HK-2 (cell line): Measurements from ENCODE around the gene COPA.
A peak's percentile ranks its signal among the peaks of the same experiment; 100 is the strongest.
"Not testable (repeated sequence)": the region's sequence is repeated elsewhere in the genome, so short reads cannot be mapped to it uniquely, and the experiment has no call there.

Experiments used
- DNase-seq: peaks from one replicate; pipeline ENCODE4 v3.0.0-alpha.2; 2018; ENCODE audit not compliant: unreplicated experiment

COPA gene

DNA sequence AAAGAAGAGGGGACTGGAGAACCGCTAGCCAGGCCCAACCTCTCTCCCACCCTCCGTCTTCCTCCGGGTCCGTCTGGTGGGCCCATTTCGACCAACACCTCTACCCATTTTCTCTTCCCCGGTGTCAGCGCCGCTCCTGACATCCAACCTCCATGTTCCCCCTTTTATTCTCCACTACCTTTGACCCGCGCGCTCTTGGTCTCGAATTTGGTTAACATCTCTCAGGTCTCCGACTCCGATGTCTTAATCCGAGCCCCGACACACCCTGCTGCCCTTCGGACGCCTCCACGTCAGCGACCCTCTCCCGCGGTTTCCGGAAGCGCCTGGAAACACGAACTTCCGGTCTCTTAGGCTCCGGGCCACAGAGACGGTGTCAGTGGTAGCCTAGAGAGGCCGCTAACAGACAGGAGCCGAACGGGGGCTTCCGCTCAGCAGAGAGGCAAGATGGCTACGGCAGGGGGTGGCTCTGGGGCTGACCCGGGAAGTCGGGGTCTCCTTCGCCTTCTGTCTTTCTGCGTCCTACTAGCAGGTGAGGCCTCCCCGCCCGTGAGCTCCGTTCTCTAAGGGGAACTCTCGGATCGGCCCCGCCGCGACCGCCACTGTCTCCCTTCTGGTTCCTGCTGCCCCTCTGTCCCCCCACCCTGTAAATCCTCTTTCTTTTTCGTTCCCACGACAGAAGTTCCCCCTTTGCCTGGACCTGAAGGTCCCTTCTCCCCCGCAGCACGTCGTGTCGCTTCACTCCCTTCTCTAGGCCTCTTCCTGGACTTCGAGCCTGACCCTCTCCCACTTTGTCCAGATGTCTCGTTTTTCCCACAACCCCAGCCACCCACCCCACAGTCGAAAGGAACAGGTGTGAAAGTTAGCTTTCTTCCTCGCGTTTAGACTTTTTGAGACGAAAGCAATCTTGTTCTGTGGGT is at the start of gene COPA, which contains the start of gene NCSTN:
COPA (minus strand) TSS at position 298 of the 917 bp plus-strand sequence; CDS start at position 218, 80 bp downstream.
NCSTN (plus strand) TSS at position 431 of the 917 bp plus-strand sequence; CDS start at position 445, 14 bp downstream.
- peak; percentile 91 for DNase-seq

DNA sequence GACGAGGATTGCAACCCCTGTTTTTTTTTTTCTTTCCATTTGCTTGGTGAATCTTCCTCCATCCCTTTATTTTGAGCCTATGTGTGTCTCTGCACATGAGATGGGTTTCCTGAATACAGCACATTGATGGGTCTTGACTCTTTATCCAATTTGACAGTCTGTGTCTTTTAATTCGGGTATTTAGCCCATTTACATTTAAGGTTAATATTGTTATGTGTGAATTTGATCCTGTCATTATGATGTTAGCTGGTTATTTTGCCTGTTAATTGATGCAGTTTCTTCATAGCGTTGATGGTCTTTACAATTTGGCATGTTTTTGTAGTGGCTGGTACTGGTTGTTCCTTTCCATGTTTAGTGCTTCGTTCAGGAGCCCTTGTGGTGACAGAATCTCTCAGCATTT is 45.4 kb upstream of the COPA start:
- DNase-seq, result not testable (repeated sequence)

DNA sequence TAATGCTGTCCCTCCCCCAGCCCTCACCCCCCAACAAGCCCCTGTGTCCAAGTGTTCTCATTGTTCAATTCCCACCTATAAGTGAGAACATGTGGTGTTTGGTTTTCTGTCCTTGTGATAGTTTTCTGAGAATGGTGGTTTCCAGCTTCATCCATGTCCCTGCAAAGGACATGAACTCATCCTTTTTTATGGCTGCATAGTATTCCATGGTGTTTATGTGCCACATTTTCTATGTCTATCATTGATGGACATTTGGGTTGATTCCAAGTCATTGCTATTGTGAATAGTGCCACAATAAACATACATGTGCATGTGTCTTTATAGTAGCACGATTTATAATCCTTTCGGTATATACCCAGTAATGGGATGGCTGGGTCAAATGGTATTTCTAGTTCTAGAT is 41.8 kb upstream of the COPA start:
- DNase-seq, result not testable (repeated sequence)

DNA sequence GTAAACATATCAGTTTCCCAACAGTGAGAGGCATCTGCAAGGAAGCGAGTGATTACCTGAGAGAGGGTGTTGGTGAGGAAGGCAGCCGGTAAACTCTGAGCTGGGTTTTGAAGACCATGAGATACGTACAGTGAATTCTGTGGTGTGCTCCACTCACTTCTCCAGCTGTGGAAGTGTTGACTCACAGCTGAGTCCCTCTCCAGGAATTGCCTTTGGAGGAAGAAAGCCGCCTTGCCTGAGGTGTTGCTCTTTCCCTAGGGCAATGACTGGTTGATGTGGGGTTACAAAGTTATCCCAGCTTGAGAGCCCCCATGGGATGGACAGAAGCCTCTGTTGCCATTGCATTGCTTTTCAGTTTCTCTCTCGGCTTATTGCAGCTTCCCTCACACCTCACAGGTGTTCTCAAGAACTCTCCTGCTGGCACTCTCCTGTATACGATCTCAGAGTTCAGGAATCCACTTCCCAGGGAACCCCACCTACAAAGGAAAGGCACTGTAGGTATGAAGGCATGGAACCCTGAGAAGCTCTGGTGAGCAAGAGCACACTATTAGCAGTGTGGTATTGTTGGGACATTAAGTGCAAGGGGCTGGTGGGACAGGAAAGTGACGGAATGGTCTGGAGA is 34.6 kb upstream of the COPA start:
- DNase-seq, result no peak

DNA sequence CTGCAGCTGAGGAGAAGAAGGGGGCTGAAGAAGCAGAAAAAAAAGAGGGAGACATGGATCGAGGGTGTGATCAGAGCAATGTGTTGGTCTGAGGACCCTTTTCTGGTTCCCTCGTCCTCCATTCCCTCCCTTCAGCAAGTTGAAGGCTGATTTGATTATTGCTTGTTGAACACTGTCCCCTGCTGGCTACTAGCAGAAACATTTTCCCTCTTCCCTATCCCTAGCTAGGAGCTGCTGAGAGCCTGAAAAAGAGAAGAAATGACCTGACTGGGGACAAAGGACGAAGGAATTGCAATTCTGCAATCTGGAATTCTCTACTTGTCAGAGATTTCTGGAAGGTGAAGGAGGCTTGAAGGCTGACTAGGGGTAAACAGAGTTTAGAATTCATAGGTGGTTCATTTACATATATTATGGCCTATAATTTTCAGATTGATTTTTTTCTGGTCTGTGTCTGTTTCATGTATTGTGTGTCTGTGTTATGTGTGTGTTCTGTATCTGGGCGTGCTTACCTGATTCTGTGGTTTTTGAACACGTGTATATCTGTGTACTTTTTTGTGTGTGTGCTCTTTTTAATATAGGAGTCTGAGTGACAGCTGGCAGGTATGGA is 33.6 kb upstream of the COPA start:
- peak; percentile 17 for DNase-seq

DNA sequence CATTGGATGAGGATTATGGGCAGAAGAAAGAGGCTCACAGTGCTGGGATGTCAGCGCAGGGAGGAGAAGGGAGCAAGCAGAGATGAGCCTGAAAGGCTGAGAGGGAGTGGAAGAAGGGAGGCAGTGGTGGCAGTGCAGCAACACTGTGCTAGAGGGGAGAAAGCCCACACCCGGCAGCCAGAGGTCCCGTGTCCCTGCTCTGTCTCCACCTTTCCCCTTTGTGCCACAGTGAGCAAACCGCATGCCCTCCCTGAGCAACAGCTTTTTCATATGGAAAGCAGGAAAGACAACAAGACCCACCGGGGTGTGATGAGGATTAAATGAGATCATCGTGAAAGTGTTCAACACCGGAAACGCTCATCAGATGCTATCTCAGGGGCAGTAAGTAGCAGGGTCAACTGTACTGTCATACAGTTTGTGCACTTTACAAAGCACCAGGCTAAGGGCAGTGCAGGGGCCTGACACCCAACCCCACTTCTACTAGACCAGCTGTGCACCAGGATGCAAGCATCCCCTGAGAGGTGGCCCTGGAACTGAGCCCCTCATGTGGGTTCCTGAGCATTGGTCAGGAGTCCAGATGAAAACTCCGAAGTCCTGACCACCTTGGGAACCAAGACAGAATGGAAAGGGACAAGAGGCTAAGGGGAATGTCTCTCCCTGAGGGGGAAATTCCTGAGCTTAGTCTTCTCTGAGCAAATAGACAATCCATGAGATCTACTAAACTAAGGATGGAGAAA is 32.9 kb upstream of the COPA start:
- no peak for DNase-seq

DNA sequence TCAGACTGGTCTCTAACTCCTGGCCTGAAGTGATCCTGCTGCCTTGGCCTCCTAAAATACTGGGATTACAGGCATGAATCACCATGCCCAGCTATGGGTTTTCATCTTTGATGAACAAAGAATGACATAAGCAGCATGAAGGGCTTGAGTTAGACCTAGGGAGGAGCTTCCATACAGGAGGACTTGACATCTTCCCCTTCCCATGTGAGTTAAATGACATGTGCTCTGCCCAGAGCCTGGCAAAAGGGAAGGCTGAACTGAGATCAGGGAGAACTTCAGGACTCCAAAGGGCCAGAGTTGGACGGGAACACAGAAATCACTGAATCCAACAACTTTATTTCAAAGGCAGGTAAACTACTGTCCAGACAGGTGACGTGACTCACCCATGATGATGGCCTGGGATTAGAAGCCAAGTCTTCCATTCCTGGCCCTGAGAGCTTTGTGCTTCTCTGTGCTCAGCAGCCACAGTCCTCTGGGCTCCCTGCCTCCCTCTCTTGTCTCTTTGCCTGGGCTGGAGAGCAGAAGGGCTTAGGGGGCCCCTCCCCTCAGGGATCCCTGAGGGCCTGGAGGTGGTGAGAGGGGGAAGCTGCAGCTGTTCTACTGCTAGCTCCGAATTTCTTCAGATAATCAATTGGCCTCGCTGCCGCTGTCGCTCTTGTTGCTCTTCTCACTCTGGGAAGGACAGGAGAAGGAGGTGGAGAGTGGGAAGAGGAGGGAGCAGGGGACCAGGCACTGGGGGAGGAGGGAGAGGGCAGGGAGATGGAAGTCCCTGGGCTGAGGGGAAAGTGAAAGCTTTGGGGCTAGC is 31.5 kb upstream of the COPA start:
- DNase-seq, result no peak

DNA sequence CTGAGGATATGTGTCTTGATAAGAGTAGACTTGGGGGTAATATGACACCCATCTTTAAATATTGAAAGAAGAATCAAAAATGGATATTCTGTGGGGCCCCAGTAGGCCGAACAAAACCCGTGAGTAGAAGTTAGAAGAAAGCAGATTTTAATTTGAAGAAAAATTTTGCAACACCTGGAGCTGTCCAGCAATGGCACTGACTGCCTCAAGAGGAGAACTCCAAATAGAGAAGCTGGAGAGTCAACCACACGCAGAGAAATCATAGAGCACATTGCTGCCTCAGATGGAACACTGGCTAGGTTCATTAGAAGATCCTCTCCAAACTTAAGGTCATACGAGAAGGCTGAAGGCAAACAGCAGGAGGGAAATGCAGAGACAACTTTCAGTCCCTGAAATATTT is 30.6 kb upstream of the COPA start:
- DNase-seq, result no peak

DNA sequence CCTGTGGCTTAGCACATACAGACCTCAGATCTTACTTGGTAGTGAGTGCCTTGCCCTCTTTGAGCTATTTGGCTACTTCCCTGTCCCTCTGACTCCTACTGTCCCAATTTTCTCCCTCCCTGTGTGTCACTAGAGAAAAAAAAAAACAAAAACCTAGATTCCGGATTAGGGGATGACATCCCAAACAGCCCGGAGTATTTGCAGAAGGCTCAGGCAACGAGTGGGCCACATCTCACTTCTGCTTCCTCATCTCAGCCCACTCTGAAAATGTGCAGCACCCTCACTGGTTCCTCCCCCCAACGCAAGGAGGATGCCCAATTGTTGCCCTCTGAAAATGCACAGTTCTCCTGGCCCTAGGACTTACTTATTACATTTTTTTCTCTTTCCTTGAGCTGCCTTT is 28.7 kb upstream of the COPA start:
- DNase-seq, result no peak

DNA sequence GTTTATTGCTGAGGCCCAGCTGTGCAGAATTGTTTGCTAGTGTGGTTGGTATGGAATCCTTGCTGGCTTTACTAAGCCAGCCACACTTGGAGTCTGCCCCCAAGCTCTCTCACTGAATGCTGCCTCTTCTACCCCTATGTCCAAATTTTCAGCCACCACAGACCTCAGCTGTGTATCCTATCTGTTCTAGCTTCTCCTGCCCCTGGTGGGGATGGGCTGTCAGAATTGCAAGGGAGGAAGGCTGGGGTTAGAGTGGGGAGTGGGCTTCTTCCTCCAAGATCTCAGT is 28.2 kb upstream of the COPA start:
- no peak for DNase-seq

DNA sequence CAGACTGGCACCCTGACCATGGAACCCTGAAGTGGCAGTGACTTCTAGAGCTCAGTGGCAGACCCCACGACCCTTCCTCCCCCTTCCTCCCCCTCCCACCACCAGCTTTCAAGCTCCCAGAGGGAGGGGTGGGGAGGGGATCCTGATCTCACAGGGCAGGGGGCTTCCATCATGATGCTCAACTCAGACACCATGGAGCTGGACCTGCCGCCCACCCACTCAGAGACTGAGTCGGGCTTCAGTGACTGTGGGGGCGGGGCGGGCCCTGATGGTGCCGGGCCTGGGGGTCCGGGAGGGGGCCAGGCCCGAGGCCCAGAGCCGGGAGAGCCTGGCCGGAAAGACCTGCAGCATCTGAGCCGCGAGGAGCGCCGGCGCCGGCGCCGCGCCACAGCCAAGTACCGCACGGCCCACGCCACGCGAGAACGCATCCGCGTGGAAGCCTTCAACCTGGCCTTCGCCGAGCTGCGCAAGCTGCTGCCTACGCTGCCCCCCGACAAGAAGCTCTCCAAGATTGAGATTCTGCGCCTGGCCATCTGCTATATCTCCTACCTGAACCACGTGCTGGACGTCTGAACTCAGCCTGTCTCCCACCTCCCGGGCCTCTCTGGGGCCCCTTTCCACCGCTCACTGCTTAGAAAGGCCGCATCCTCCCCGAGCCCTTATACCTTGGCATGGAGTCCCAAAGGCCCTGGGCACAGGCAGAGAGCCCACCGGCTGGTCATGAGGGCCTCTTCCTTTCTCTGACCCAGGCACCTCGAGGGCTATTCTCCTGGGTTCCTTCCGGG is 27.7 kb upstream of the COPA start:
- DNase-seq, result no peak

DNA sequence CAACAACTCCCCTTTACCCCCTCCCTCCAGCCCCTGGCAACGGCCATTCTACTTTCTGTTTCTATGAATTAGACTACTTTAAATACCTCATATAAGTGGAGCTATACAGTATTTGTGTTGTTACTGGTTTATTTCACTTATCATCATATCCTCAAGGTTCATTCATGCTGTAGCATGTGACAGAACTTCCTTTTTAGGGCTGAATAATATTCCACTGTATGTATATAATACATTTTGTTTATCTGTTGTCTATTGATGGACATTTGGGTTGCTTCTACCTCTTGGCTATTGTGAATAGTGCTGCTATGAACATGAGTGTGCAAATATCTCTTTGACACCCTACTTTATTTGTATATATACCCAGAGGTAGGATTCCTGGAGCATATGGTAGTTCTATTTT is 26.0 kb upstream of the COPA start:
- no peak for DNase-seq

DNA sequence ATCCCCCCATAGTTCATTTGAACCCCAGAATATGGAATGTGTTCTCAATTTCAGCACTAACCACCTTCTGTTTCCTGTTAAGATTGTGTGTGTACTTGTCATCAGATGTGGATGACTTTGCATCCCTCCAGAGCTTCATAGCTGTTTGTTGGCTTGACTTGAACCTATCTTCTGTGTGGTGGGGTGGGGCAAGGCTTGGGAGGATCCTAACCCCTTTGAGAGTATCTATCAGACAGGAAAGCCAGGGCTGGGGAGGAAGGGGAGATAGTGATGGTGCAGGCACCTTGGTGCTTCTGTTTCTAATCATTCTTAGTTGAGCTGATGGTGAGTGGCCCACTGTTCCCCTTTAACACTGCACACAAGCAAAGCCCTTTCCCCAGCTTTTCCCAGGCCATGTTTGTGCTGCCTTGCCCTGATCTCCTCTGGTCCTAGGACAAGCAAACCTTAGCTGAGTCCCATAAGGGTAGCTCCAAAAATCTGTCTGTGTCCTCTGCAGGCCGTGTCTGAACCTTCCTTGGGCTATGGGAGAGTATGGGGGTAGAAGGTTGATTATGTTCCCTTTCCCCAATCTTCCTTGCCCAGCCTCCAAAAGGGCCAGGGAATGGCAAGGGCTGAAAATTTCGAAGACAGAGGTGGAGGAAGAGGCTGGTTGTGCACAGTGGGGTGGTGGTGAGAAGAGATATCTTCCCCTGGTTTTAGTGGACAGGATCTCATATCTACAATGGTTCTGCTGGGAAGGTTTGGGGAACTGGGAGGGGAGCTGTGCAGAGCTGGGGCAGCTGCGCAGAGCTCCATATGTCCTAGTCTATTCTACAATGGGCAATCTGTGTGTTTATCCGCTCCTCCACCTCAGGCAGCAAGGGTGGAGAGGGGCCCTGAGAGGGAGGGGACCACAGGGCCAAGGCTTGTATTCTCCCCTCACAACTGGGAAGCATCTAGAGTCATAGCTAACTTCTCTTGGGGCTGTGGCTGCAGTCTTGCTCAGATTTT is 25.2 kb upstream of the COPA start:
- no peak for DNase-seq

DNA sequence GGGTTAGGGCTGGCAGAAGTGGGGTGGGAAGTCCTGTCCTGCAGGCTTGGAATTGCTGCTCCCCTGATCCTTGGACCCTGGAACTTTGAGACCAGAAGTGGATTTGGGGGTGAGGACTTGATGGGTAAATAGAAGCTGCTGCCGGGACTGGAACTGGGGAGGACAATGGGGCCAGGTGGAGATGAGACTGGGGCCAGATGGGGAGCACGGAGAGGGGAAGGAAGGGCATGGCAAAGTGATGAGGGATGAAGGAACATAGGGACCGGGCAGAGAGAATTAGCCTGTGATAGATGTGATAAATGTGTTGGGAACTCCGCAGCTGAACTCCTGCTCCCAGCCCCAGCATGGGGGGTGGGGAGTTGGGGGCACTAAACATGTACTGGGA is 24.5 kb upstream of the COPA start:
- no peak for DNase-seq

DNA sequence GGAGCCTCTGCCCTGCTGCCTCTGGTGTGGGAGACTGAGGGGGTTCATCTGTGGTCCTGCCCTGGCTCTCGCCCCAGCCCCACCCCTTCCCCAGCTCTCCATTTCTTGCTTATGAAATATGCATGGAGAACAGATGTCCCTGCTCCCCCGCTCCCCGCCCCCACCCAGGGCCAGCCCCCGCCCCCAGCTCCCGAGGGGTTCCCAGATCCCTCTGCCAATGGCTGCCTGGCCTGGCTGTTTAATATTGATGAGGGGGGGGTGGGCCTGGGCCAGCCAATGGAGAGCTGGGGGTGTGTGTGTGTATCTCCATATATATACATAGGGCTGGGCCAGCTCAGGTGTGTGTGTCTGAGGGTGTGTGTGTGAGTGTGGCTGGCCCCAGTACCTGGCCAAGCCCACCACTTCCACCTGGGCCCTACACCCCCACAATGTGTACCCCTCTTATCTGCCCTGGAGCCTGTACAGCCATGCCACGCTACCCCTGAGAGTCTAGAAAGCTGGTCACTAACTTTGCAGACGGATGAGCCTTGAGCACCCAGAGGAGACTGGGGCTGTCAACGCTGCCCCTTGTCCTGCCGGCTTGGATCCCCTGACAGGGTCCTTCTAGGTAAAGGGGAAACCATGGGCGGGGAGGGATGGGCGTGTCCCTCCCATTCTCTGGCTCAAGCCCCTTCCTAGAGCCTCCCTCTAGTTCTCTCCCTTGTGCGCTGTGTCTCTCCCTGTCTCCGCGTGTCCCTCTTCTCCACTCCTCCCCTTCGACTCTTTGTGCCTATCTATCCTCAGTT is 23.9 kb upstream of the COPA start, which contains the start of gene NHLH1:
NHLH1 (plus strand) TSS at position 341 of the 785 bp plus-strand sequence. CDS start 3,661 bp downstream, outside the sequence.
- no peak for DNase-seq

DNA sequence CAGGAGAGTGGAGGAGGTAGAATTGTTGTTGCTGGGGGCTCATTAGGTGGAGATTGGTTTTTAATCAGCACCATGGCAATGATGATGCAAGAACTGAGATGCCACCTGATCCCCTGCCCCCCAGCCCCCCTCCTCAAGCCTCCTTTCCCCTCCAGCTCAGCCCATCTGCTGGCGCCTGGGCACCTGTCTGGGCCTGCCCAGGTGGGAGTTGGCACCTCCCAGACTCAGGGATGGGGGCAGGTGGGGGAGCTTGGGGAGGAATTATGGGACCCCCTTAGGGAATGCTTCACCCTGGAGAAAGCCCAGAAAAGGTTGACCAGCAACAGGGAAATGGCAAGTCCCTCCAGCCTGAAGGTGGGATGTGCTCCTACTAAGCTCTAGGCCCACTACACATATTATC is 22.3 kb upstream of the COPA start:
- no peak for DNase-seq

DNA sequence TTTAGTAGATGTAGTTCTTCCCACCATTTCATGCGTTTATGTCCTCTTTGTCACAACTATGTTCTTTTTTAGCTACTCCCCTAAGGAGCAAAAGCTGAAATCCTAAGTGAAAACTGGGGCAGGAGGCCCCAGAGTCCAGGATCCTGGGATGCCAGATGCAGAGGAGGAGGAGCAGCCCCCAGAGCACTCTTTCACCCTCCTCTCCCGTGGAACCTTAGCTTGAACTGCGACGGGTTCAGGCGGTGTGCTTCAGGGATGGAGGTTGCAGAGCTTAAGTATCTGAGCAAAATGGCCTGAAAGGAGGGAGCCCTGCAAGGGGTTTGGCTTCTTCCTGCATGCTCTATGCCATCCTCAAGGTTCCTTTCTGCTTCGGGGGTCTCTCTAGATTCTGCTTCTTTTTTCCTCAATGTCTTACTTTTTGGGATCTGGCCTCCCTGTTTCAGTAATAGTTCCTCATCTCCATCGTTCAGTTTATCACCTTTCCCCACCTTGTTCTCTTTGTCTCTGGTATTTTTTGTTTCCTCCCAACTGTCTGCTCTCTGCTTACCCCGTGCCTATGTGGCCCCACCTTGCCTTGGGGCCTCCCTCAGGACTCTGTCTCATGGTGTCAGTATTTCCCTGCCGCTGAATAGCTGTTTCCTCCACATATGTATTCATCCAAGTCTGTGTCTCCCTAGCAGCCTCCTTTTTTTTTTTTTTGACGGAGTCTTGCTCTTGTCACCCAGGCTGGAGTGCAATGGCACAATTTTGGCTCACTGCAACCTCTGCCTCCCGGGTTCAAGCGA is 21.1 kb upstream of the COPA start:
- DNase-seq, result no peak

DNA sequence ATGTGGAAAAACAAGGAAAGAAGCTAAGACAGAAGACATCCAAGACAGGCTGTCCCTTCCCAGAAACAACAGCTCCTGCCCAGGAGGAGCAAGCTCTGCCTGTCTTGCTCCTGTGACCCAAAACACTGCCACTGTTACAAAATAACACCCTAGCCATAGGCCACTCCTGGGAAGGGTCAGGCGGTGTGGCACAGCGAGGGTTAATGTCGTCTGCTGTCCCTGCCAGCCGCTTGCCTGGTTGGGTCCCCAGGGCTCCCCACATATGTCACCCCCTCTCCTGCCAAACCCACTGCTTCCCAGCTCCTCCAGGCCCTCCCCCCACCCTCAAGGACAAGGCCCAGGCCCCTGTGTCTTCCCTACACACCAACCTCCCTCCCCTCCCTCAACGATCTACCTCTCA is 20.0 kb upstream of the COPA start:
- no peak for DNase-seq
